Measurements from ENCODE around the gene FRMD4A.

DNA sequence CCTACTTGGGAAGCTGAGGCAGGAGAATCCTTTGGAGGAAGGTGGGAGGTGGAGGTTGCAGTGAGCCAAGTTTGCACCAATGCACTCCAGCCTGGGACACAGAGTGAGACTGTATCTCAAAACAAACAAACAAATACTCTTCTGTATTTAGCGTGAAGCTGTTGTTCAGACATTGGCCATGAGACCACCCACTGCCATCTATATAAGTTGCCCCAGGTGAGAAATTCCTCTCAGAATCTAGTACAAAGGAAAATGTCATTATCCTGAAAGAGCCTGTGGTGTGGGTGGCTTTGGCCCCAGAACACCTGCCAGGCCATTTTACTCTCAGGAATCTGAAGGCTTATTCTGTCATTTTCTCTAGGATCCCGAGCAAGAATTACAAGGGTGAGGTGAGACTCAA, 4.0 kb upstream of the FRMD4A start:
- TF ChIP-seq, protein P1, sequence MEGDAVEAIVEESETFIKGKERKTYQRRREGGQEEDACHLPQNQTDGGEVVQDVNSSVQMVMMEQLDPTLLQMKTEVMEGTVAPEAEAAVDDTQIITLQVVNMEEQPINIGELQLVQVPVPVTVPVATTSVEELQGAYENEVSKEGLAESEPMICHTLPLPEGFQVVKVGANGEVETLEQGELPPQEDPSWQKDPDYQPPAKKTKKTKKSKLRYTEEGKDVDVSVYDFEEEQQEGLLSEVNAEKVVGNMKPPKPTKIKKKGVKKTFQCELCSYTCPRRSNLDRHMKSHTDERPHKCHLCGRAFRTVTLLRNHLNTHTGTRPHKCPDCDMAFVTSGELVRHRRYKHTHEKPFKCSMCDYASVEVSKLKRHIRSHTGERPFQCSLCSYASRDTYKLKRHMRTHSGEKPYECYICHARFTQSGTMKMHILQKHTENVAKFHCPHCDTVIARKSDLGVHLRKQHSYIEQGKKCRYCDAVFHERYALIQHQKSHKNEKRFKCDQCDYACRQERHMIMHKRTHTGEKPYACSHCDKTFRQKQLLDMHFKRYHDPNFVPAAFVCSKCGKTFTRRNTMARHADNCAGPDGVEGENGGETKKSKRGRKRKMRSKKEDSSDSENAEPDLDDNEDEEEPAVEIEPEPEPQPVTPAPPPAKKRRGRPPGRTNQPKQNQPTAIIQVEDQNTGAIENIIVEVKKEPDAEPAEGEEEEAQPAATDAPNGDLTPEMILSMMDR (IDR thresholded peaks at IDR 0.05), result no peak
- TF ChIP-seq EZH2phosphoT487 (IDR thresholded peaks at IDR 0.05) (no peak), EZH2 (IDR thresholded peaks at IDR 0.05) (no peak)

Measured in neural progenitor cell (in vitro differentiated cells).